CD14-positive monocyte (primary cell): ENCODE data around the gene AGGF1. TPM values are rescaled to one million over a fixed set of nuclear protein-coding genes. Genes with fewer than 3 reads are reported as not detected.

ENCODE experiments used
- DNase-seq, 3 donors: peaks; one replicate each; pipeline ENCODE4 v3.0.0-alpha.2; 2011 to 2022
- H2AFZ ChIP-seq: 2 replicates; pipeline ENCODE4 v1.6.0; 2012; ENCODE audit warnings: mild to moderate bottlenecking, low read depth, low read length, inconsistent platforms; ENCODE audit not compliant: insufficient read depth, poor library complexity, severe bottlenecking
- H3K27ac ChIP-seq, 2 donors: 1 replicate in 1 of 2; 2 replicates in 1 of 2; pipeline ENCODE4 v1.5.1; 2012 to 2013; ENCODE audit warnings: low read length in 2 of 2, control low read depth in 1 of 2, inconsistent platforms in 1 of 2, low read depth in 1 of 2, mild to moderate bottlenecking in 1 of 2
- H3K27me3 ChIP-seq, 2 donors: one replicate each; pipeline versions ENCODE4 v1.6.0 to v1.6.1; 2011 to 2013; ENCODE audit warnings: low read length in 2 of 2; ENCODE audit not compliant: control insufficient read depth in 2 of 2, insufficient read depth in 2 of 2
- H3K36me3 ChIP-seq, 2 donors: replicated peaks in 1 of 2; 1 replicate in 1 of 2; 2 replicates in 1 of 2; pipeline versions ENCODE4 v1.5.1 to v1.6.1; 2012 to 2013; ENCODE audit warnings: low read length in 2 of 2, control low read depth in 1 of 2, inconsistent platforms in 1 of 2, mild to moderate bottlenecking in 1 of 2; ENCODE audit not compliant: insufficient read depth in 2 of 2, control insufficient read depth in 1 of 2
- H3K4me1 ChIP-seq, 2 donors: 1 replicate in 1 of 2; 2 replicates in 1 of 2; pipeline versions ENCODE4 v1.5.1 to v1.6.1; 2012 to 2013; ENCODE audit warnings: low read length in 2 of 2, control low read depth in 1 of 2, inconsistent platforms in 1 of 2, mild to moderate bottlenecking in 1 of 2, moderate library complexity in 1 of 2; ENCODE audit not compliant: insufficient read depth in 2 of 2, control insufficient read depth in 1 of 2
- H3K4me2 ChIP-seq: replicated peaks from 2 replicates; pipeline ENCODE3; 2012; ENCODE audit warnings: low read length, moderate library complexity, mild to moderate bottlenecking; ENCODE audit not compliant: poor library complexity, severe bottlenecking; ENCODE audit errors: extremely low read depth
- H3K4me3 ChIP-seq, 3 experiments: fragments of 200-600 bp in 1 of 3; sonication (generic) in 1 of 3; replicated peaks in 1 of 3; 1 replicate in 2 of 3; 2 replicates in 1 of 3; pipeline ENCODE4 v1.5.1; 2011 to 2013; ENCODE audit warnings: low read length in 3 of 3, mild to moderate bottlenecking in 3 of 3, control low read depth in 2 of 3, low read depth in 2 of 3, inconsistent platforms in 1 of 3, moderate library complexity in 1 of 3
- H3K79me2 ChIP-seq: 2 replicates; pipeline ENCODE4 v1.6.0; 2012; ENCODE audit warnings: mild to moderate bottlenecking, control low read depth, inconsistent platforms, low read length, moderate library complexity; ENCODE audit not compliant: insufficient read depth
- H3K9ac ChIP-seq: 2 replicates; pipeline ENCODE4 v1.6.0; 2017; ENCODE audit warnings: low read length, mild to moderate bottlenecking; ENCODE audit not compliant: insufficient read depth, poor library complexity, severe bottlenecking
- H3K9me3 ChIP-seq, 2 donors: replicated peaks in 1 of 2; 1 replicate in 1 of 2; 2 replicates in 1 of 2; pipeline versions ENCODE4 v1.5.1 to v1.6.1; 2012 to 2013; ENCODE audit warnings: low read length in 2 of 2, control low read depth in 1 of 2; ENCODE audit not compliant: control insufficient read depth in 1 of 2, insufficient read depth in 1 of 2
- H4K20me1 ChIP-seq: 2 replicates; pipeline ENCODE4 v1.6.0; 2012; ENCODE audit warnings: mild to moderate bottlenecking, low read length, control low read depth, moderate library complexity; ENCODE audit not compliant: insufficient read depth
- H3K27ac Mint-ChIP-seq, 7 donors: one replicate each; pipeline ENCODE4 v1.8.0; 2020; ENCODE audit warnings: mild to moderate bottlenecking in 7 of 7, mixed read lengths in 7 of 7, moderate library complexity in 6 of 7, inconsistent platforms in 2 of 7
- H3K27me3 Mint-ChIP-seq, 3 donors: one replicate each; pipeline ENCODE4 v1.8.0; 2021 to 2022; ENCODE audit warnings: low read depth in 3 of 3, mild to moderate bottlenecking in 3 of 3, mixed read lengths in 3 of 3, moderate library complexity in 3 of 3, inconsistent platforms in 1 of 3
- H3K36me3 Mint-ChIP-seq, 2 donors: one replicate each; pipeline ENCODE4 v1.8.0; 2020; ENCODE audit warnings: mixed read lengths in 2 of 2, inconsistent platforms in 1 of 2, mild to moderate bottlenecking in 1 of 2
- H3K4me1 Mint-ChIP-seq: one replicate; pipeline ENCODE4 v1.8.0; 2020; ENCODE audit warnings: mild to moderate bottlenecking, mixed read lengths
- H3K4me3 Mint-ChIP-seq, 2 donors: one replicate each; pipeline ENCODE4 v1.8.0; 2020; ENCODE audit warnings: mild to moderate bottlenecking in 2 of 2, mixed read lengths in 2 of 2, moderate library complexity in 1 of 2
- H3K9me3 Mint-ChIP-seq, 7 donors: one replicate each; pipeline ENCODE4 v1.8.0; 2020 to 2022; ENCODE audit warnings: mixed read lengths in 7 of 7, mild to moderate bottlenecking in 6 of 7, moderate library complexity in 6 of 7, inconsistent platforms in 2 of 7
- WGBS: methylation state at CpG from one replicate; pipeline ENCODE4 v1.1.5; 2013; ENCODE audit warnings: missing lambda C conversion rate; ENCODE audit not compliant: insufficient coverage; 5-methylcytosine and 5-hydroxymethylcytosine counted together
- intact Hi-C, 2 donors: fragments of 100-400 bp; cut with micrococcal nuclease; formaldehyde crosslinking; loops; one replicate each; pipeline versions ENCODE4 v1.15.0 to v1.15.1; 2023
- polyA plus RNA-seq, 3 donors: library from polyadenylated mRNA; depleted of rRNA in 1 of 3; unstranded in 2 of 3; stranded (reverse) in 1 of 3; fragments of 300-500 nt in 2 of 3; fragments of >200 nt in 1 of 3; fragmentation: Illumina TruSeq in 2 of 3; gene quantifications; 1 replicate in 2 of 3; 2 replicates in 1 of 3; pipeline ENCODE4 v1.2.3, GENCODE V29; 2012 to 2021
- TF ChIP-seq, protein P1 (sequence below): fragments of 200-600 bp; IDR thresholded peaks from one replicate; pipeline ENCODE4 v1.8.0; 2022; ENCODE audit warnings: antibody characterized with exemption, mild to moderate bottlenecking

Gene AGGF1
- polyA plus RNA-seq, 3 donors: 8.0 to 21.9 (median 13.0) TPM

DNA sequence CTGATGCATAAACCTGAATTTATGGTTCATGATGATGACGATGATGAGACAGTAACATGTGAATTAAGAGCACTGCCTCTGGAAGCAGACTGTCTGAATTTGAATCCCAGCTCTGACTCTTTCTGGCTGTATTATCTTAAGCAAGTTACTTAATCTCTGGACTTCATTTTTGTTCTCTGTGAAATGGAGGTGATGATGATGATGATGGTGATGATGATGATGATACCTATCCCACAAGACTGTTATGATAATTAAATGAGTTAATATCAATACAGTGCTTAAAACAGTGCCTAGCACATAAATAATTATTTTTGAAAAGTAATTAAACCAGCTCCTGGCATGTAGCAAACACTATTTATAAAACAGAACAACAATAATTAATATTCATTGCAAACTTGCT lies 13.2 kb upstream of the AGGF1 start:
- no peaks in the 10 kb centered on the region for H4K20me1 ChIP-seq
- no CpG with 5 or more reads among the region's 1 CpG for WGBS
- DNase-seq: no peak
- TF ChIP-seq, protein P1, sequence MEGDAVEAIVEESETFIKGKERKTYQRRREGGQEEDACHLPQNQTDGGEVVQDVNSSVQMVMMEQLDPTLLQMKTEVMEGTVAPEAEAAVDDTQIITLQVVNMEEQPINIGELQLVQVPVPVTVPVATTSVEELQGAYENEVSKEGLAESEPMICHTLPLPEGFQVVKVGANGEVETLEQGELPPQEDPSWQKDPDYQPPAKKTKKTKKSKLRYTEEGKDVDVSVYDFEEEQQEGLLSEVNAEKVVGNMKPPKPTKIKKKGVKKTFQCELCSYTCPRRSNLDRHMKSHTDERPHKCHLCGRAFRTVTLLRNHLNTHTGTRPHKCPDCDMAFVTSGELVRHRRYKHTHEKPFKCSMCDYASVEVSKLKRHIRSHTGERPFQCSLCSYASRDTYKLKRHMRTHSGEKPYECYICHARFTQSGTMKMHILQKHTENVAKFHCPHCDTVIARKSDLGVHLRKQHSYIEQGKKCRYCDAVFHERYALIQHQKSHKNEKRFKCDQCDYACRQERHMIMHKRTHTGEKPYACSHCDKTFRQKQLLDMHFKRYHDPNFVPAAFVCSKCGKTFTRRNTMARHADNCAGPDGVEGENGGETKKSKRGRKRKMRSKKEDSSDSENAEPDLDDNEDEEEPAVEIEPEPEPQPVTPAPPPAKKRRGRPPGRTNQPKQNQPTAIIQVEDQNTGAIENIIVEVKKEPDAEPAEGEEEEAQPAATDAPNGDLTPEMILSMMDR: no peak
- H3K4me1 ChIP-seq: no peaks in the 10 kb centered on the region
- H3K4me2 ChIP-seq: no peak overlapping the region
- H3K4me1 Mint-ChIP-seq: no peaks in the 10 kb centered on the region
- no peaks in the 10 kb centered on the region for H3K27me3 ChIP-seq
- intact Hi-C loops: loop anchor here in 1 of 2 donors (10.0 kb wide), 1 partner anchor 152 kb away; no protein-coding TSS in a partner anchor
- no peak overlapping the region for H2AFZ ChIP-seq
- H3K36me3 ChIP-seq: no peaks in the 10 kb centered on the region
- H3K9me3 ChIP-seq: no peaks in the 10 kb centered on the region
- H3K36me3 Mint-ChIP-seq: no peaks in the 10 kb centered on the region
- no peaks in the 10 kb centered on the region for H3K9me3 Mint-ChIP-seq
- no peak overlapping the region for H3K4me3 ChIP-seq
- no peak overlapping the region for H3K27ac Mint-ChIP-seq
- H3K9ac ChIP-seq: no peak overlapping the region
- H3K4me3 Mint-ChIP-seq: no peak overlapping the region
- H3K79me2 ChIP-seq: no peaks in the 10 kb centered on the region
- no peak overlapping the region for H3K27ac ChIP-seq
- peaks cover 0 to 3% (median 0%) of the 10 kb centered on the region in 3 donors for H3K27me3 Mint-ChIP-seq

DNA sequence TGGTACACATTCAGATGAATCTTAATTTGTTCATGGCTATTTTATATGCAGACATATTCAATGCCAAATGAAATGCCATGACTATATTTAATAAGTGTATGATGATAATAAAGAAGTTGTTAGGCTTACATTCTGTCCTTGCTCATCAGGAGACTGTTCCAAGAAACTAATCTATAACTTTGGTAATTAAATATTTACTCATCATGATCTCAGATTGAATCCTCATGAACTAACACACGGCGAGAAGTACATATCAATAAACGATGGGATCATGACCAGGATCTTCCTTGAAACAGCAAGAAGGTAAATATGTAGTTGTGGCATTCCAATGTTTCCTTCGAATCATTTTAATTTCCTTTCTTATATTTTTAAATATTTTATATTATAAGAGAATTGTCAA lies 12.5 kb upstream of the AGGF1 start:
- DNase-seq: no peak
- Mint-ChIP-seq H3K4me1 (no peaks in the 10 kb centered on the region), H3K27me3 (peaks cover 0 to 4% (median 0%) of the 10 kb centered on the region in 3 donors), H3K9me3 (peaks cover 0 to 5% (median 2%) of the 10 kb centered on the region in 7 donors), H3K27ac (no peak overlapping the region), H3K36me3 (no peaks in the 10 kb centered on the region), H3K4me3 (no peak overlapping the region)
- Histone ChIP-seq H3K36me3 (no peaks in the 10 kb centered on the region), H4K20me1 (no peaks in the 10 kb centered on the region), H3K4me2 (no peak overlapping the region), H3K27me3 (no peaks in the 10 kb centered on the region), H3K79me2 (no peaks in the 10 kb centered on the region), H3K4me1 (no peaks in the 10 kb centered on the region), H3K4me3 (no peak overlapping the region), H2AFZ (no peak overlapping the region), H3K9ac (no peak overlapping the region), H3K27ac (no peak overlapping the region), H3K9me3 (no peaks in the 10 kb centered on the region)
- TF ChIP-seq, protein P1: no peak
- intact Hi-C loops: loop anchor here in 1 of 2 donors (10.0 kb wide), 1 partner anchor 153 kb away; no protein-coding TSS in a partner anchor
- WGBS: no CpG with 5 or more reads among the region's 4 CpGs
